Ramos (cell line): ENCODE measurements around the gene SERPINB12.

Source experiments
- in situ Hi-C: fragments of 300-500 bp; cut with MboI; formaldehyde crosslinking; loops from one replicate; pipeline ENCODE4 v1.14.3; 2022; ENCODE audit warnings: low sequenced_read_pairs; ENCODE audit not compliant: unreplicated experiment

SERPINB12 gene

DNA sequence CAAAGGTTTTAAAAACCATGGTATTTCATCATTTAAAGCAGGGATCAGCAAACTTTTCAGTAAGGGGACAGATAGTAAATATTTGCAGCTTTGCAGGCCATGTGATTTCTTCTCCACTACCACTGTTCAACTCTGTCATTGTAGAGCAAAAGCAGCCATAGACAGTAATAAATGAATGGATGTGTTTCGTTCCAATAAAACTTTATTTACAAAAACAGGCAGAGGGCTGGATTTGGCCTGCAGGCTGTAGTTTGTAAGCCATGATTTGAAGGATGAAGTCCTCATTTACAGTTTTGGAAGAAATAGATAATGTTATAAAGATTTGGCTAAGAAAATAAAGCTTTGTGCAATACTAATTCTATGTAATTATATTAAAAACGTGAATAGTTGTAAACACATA, 1.8 kb downstream of the SERPINB12 start:
- in situ Hi-C loops, result no loop called here

DNA sequence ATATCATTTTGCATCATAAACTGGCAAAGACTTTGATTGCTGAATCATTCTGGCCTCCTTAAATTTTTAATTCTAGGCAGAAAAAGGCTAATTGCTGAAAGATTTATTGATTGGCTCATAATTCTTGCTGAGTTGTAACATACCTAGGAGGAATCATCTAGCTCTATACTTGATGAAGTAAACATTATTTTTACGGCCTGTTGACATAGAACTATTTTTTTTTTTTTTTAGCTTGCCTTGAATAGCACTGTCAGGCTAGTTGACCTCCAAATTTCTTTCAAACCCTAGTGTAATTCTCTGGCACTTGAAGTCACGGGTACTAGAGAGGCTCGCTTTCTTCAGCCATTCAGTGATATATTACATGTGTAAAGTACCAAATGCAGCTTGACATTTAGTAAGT, 2.8 kb downstream of the SERPINB12 start:
- in situ Hi-C loops, result no loop called here

- in situ Hi-C loops, result no loop called here
Measured at GRCh38 chr18:63550068-63550467, 7.9 kb downstream of the SERPINB12 start.

DNA sequence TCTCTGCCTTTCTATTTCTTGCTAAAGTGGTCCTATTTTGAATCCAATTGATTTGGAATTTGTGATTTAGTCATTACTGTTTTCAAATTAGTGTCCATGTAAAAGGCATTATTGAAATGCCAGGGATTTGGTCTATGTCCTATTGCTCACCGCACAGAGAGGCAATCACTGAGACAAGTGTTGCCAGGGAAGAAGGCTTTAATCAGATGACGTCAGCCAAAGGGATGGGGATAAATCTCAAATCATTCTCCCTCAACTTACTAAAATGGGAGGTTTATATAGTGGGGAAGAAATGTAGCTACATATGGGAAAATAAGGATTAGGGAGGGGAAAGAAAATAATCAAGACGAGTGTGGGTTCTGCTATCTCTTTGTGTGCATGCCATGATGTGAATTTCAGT, 9.6 kb downstream of the SERPINB12 start:
- in situ Hi-C loops, result no loop called here

- in situ Hi-C loops, result no loop called here
Measured at GRCh38 chr18:63552581-63552980, 10.4 kb downstream of the SERPINB12 start.

DNA sequence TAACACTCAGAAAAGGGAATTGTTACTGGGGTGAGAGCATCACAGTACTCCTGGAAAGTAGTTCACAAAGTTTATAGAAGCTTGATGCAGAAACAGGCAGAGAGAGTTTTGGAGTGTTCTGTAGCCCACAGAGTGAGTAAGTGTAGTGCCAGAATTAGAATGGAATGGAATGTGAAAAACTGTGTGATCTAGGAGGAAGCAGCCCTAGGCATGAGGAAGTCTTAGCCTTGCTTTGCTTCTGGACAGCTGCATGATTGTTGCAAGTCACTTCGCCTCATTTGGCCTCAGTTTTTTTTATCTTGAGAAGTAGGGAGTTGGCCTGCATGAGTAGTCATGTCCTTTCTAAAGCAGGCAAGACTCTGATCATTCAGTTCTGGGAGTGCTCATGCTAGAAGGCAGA, 10.9 kb downstream of the SERPINB12 start:
- in situ Hi-C loops, result no loop called here

- in situ Hi-C loops, result no loop called here
Measured at GRCh38 chr18:63559567-63560491, 17.7 kb downstream of the SERPINB12 start.

DNA sequence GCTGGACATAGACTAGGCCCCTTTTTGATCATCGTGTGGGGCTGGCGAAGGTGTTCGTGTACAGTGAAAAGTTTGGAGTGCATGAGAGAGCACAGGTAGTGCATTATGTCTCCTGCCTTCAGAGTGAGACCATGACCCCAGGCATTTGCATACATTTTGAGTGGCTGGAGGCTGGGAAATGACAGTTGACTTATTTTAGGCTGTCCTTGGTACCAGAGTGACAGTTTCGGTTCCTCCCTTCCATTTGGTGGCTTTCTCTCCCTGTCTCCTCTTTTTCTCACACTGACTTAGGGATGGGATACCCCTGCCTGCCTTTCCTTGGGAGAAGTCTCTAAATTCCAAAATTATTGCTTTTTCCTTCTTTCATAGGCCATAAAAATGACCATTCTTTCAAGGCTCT, 20.1 kb downstream of the SERPINB12 start:
- in situ Hi-C loops, result no loop called here

- in situ Hi-C loops, result no loop called here
Measured at GRCh38 chr18:63564021-63564420, 21.9 kb downstream of the SERPINB12 start.

DNA sequence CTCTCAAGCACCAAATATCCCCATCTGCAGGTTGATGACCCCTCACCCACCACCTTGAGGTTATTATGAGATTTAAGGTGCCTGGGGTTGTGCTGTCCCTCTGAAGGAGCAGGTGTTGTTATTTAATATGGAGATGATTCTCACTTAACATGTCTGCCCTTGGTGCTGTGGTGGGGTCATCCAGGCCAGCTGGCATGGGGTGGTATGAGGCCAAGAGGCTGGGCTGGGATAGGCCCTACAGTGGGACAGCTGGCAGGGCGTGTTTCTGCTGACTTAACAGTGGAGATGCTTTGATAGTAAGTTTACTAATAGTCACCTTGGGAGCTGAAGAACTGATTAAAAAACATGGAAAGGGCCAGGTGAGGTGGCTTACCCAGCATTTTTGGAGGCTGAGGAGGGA, 22.4 kb downstream of the SERPINB12 start:
- in situ Hi-C loops, result no loop called here

DNA sequence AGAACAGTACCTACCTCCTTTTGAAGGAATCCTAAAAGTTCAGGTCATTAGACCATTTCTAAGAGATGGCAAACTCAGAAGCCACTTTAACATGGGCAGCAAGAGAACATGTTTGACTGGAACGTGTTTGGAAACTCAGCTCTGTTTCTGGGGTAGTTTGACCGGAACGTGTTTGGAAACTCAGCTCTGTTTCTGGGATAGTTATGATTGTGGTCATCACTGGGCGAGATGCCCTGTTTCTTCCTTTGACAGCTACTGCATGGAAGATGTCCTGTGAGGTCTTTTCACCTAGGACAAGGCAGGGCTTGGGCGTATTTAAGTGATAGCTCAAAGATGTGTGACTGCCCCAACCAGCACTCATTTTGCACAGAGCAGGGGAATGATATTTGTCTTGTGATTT, 25.1 kb downstream of the SERPINB12 start:
- in situ Hi-C loops, result no loop called here

DNA sequence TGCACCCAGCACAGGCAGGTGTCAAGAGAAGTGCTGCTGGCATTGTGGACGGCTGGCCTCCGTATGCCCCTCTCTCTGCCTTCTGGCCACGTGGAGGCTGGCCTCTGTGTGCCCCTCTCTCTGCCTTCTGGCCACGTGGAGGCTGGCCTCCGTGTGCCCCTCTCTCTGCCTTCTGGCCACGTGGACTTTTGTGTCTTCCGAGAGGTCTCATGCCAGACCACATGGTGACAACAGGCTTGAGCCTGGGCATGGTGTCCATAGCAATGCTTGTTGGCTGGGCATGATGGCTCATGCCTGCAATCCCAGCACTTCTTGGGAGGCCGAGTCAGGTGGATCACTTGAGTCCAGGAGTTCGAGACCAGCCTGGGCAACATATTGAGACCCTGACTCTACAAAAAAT, 25.7 kb downstream of the SERPINB12 start:
- in situ Hi-C loops, result no loop called here

- in situ Hi-C loops, result no loop called here
Measured at GRCh38 chr18:63570721-63571120, 28.6 kb downstream of the SERPINB12 start.

GRCh38 chr18:63575681-63576080, 33.5 kb downstream of the SERPINB12 start:
- in situ Hi-C loops, result no loop called here

- in situ Hi-C loops, result no loop called here
Measured at GRCh38 chr18:63578357-63578958, 36.3 kb downstream of the SERPINB12 start.

DNA sequence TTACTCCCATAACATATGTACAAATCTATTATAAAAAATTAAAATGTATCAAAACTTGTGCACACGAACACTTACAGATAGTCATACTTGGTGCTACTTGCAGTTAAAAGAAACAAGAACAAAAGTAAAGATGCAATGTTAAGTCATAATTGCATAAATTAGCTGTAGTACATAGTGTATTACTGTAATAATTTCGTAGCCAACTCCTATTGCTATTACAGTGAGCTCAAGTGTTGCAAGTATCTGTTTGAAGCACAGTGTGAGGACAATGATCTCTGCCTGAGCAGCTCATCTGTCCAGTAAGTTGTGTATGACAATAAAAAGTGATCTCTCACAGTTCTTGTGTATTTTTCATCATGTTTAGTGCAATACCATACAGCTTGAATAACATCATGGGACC, 37.4 kb downstream of the SERPINB12 start:
- in situ Hi-C loops, result loop anchor here (10.0 kb wide), 1 partner anchor 65 kb away; no protein-coding TSS in a partner anchor

- in situ Hi-C loops, result loop anchor here (10.0 kb wide), 1 partner anchor 71 kb away; no protein-coding TSS in a partner anchor
Measured at GRCh38 chr18:63585988-63586387, 43.8 kb downstream of the SERPINB12 start.

DNA sequence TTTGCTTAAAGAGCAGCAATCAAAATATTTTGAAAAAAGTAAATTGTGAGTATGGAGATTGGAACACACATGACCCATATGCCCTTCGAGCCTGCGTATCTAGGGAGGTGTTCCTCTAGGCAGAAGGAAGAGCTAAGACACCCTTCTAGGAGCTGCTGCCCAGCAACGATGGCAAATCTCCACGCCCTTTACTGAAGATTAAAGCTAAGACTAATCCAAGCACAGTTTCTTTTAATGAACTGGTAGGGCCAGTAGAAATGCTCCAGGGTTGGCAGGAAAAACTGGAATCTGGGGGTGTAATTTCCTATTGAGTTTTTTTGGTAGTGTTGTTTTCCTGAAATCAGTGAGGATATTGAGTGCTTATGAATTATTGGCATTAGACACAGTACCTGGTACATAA, 44.3 kb downstream of the SERPINB12 start:
- in situ Hi-C loops, result loop anchor here (10.0 kb wide), 1 partner anchor 72 kb away; no protein-coding TSS in a partner anchor

GRCh38 chr18:63586966-63587365, 44.8 kb downstream of the SERPINB12 start, which contains the start of gene SERPINB13:
Gene SERPINB13, plus strand, starts transcription at chr18:63587343. Its CDS starts 1,325 bp downstream, at chr18:63588668.
- in situ Hi-C loops, result loop anchor here (10.0 kb wide), 1 partner anchor 72 kb away; no protein-coding TSS in a partner anchor

GRCh38 chr18:63588909-63589308, 46.7 kb downstream of the SERPINB12 start:
- in situ Hi-C loops, result loop anchor here (10.0 kb wide), 1 partner anchor 74 kb away; no protein-coding TSS in a partner anchor

DNA sequence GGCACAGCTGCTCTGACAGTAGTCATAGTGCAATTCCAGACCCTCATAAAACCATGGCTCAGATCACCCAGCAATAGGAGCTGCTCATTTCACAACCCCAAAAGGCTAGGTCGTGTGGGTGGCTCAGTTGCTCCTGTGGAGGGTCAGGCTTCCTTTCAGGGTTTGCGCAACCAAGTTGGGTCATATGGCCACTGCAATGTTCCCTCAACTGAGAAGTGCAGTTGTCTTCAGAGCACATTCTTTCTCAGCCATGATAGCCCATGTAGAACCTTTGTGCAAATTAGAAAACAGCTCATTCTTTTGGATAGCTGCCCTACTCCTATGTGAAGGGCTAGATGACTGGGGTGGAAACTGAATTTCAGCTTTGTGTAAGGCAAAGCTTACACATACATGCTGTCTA, 48.2 kb downstream of the SERPINB12 start:
- in situ Hi-C loops, result no loop called here
